HG03460 (cell line): Measurements from ENCODE around the gene SNX25.

ENCODE experiments used
- ATAC-seq: cut with Tn5 transposase; IDR thresholded peaks from one replicate; pipeline ENCODE4 v1.9.1; 2021; ENCODE audit not compliant: unreplicated experiment

SNX25 gene

GRCh38 chr4:185396724-185397385 is 187.5 kb downstream of the SNX25 start, which contains the start of gene ANKRD37:
ANKRD37 (plus strand) TSS chr4:185396841; CDS start chr4:185396924, 83 bp downstream.
- peak; percentile 1 for ATAC-seq

- ATAC-seq, result no peak
Measured at GRCh38 chr4:185398618-185399017, 189.2 kb downstream of the SNX25 start.

- no peak for ATAC-seq
Measured at GRCh38 chr4:185399466-185399865, 190.1 kb downstream of the SNX25 start.

- no peak for ATAC-seq
Measured at GRCh38 chr4:185404031-185404430, 194.6 kb downstream of the SNX25 start.

- ATAC-seq, result peak; percentile 61
Measured at GRCh38 chr4:185405296-185405999, 196.1 kb downstream of the SNX25 start.

- no peak for ATAC-seq
Measured at GRCh38 chr4:185408432-185408831, 199.0 kb downstream of the SNX25 start.

- ATAC-seq, result no peak
Measured at GRCh38 chr4:185411849-185412248, 202.5 kb downstream of the SNX25 start.

GRCh38 chr4:185412412-185412811 is 203.0 kb downstream of the SNX25 start:
- no peak for ATAC-seq
